GM12878 (cell line): ENCODE measurements around the gene BIRC6. TPM values are rescaled to one million over a fixed set of nuclear protein-coding genes. Genes with fewer than 3 reads are reported as not detected.

Experiments used
- ATAC-seq: fragments of 200-7000 bp; cut with Tn5 transposase; 3 replicates; pipeline ENCODE4 v1.9.1; 2020; ENCODE audit warnings: mild to moderate bottlenecking, moderate library complexity
- BruUV-seq: library from RNA; stranded (reverse); fragments of 400-500 nt; replicated peaks from 2 replicates; lab custom pipeline; 2021; lab: Mats Ljungman, UMichigan
- CTCF ChIA-PET: fragments of 300-600 bp; sonication (Branson Sonifier 250); formaldehyde crosslinking; extraction: SDS; loops from one replicate; lab custom pipeline; 2021; ENCODE audit warnings: inconsistent platforms; lab: Yijun Ruan, JAX
- POLR2A ChIA-PET: fragments of 350-600 bp; formaldehyde crosslinking; extraction: SDS; loops from one replicate; lab custom pipeline; 2021; ENCODE audit warnings: inconsistent platforms; lab: Charles Lee
- RAD21 ChIA-PET: fragments of 300-600 bp; sonication (Branson Sonifier 250); formaldehyde crosslinking; loops from one replicate; lab custom pipeline; 2023; ENCODE audit warnings: antibody characterized with exemption; ENCODE audit not compliant: unreplicated experiment; lab: Charles Lee
- SMC1A ChIA-PET: fragments of 300-600 bp; sonication (Branson Sonifier 250); formaldehyde crosslinking; loops from one replicate; lab custom pipeline; 2023; ENCODE audit not compliant: unreplicated experiment, uncharacterized antibody; lab: Charles Lee
- DNase-seq: peaks from one replicate; pipeline ENCODE4 v3.0.0-alpha.2; 2011; ENCODE audit warnings: low read depth, low spot score
- FAIRE-seq: peaks from 3 replicates; lab custom pipeline; 2011; peaks lifted over from hg19 to GRCh38; lab: Jason Lieb, UNC
- H2AFZ ChIP-seq: 2 replicates; pipeline ENCODE4 v1.6.0; 2011; ENCODE audit warnings: low read depth, low read length, control low read depth; ENCODE audit not compliant: control insufficient read depth
- H3K27ac ChIP-seq: 2 replicates; pipeline ENCODE4 v1.5.1; 2011; ENCODE audit warnings: control low read depth; ENCODE audit not compliant: control insufficient read depth, insufficient read depth
- H3K27me3 ChIP-seq, 2 experiments: replicated peaks in 1 of 2; 2 replicates each; pipeline versions ENCODE4 v1.6.0 to v1.6.1; 2011; ENCODE audit warnings: low read length in 1 of 2; ENCODE audit not compliant: control insufficient read depth in 2 of 2, insufficient read depth in 2 of 2
- H3K36me3 ChIP-seq, 2 experiments: 2 replicates each; pipeline ENCODE4 v1.5.1; 2011; ENCODE audit warnings: low read length in 1 of 2; ENCODE audit not compliant: control insufficient read depth in 2 of 2, insufficient read depth in 2 of 2
- H3K4me1 ChIP-seq: 2 replicates; pipeline ENCODE4 v1.6.1; 2011; ENCODE audit warnings: mild to moderate bottlenecking, low read length, moderate library complexity, mixed read lengths; ENCODE audit not compliant: control insufficient read depth, insufficient read depth
- H3K4me2 ChIP-seq: 2 replicates; pipeline ENCODE4 v1.6.0; 2011; ENCODE audit warnings: control low read depth; ENCODE audit not compliant: control insufficient read depth, insufficient read depth
- H3K4me3 ChIP-seq: fragments of 200-600 bp; sonication (generic); 2 replicates; pipeline ENCODE4 v1.5.1; 2016
- H3K79me2 ChIP-seq: 2 replicates; pipeline ENCODE4 v1.6.0; 2011; ENCODE audit warnings: low read length; ENCODE audit not compliant: control insufficient read depth, insufficient read depth
- H3K9ac ChIP-seq: 2 replicates; pipeline ENCODE4 v1.8.0; 2011; ENCODE audit warnings: low read length, control low read depth, mixed read lengths; ENCODE audit not compliant: control insufficient read depth, insufficient read depth
- H3K9me3 ChIP-seq: replicated peaks from 3 replicates; pipeline ENCODE4 v1.5.1; 2011; ENCODE audit warnings: mild to moderate bottlenecking, low read length; ENCODE audit not compliant: control insufficient read depth, insufficient read depth
- H4K20me1 ChIP-seq: 2 replicates; pipeline ENCODE4 v1.6.0; 2011; ENCODE audit not compliant: control insufficient read depth, insufficient read depth
- EED ChIP-seq: sonication (generic); IDR thresholded peaks from 2 replicates; pipeline ENCODE4 v1.6.1; 2016; ENCODE audit warnings: antibody characterized with exemption, low read depth
- HDGF ChIP-seq: fragments of 450-650 bp; IDR thresholded peaks from 2 replicates; pipeline ENCODE4 v1.6.1; 2016; ENCODE audit warnings: antibody characterized with exemption
- IKZF1 ChIP-seq: fragments of 450-650 bp; conservative IDR thresholded peaks from 2 replicates; pipeline ENCODE4 v1.6.1; 2017; ENCODE audit warnings: antibody characterized with exemption, mild to moderate bottlenecking
- KLF5 ChIP-seq: fragments of 450-650 bp; IDR thresholded peaks from 2 replicates; pipeline ENCODE4 v1.6.1; 2014; ENCODE audit warnings: mild to moderate bottlenecking; ENCODE audit not compliant: partially characterized antibody
- MEF2B ChIP-seq: fragments of 450-650 bp; IDR thresholded peaks from 2 replicates; pipeline ENCODE4 v1.6.1; 2018; ENCODE audit warnings: mild to moderate bottlenecking, moderate library complexity; ENCODE audit not compliant: partially characterized antibody, poor library complexity, severe bottlenecking
- MTA3 ChIP-seq: IDR thresholded peaks from 2 replicates; pipeline ENCODE4 v1.6.1; 2012; ENCODE audit warnings: low read length, inconsistent platforms, borderline replicate concordance
- NBN ChIP-seq: fragments of 450-650 bp; IDR thresholded peaks from 2 replicates; pipeline ENCODE4 v1.6.1; 2016
- NFYA ChIP-seq: IDR thresholded peaks from 2 replicates; pipeline ENCODE4 v1.6.1; 2011; ENCODE audit warnings: low read depth, mild to moderate bottlenecking, low read length, improper control_type of control experiment, borderline replicate concordance
- NFYB ChIP-seq: IDR thresholded peaks from 2 replicates; pipeline ENCODE4 v1.6.1; 2011; ENCODE audit warnings: low read depth, mild to moderate bottlenecking, low read length, improper control_type of control experiment, moderate library complexity; ENCODE audit not compliant: insufficient read depth
- POLR2AphosphoS2 ChIP-seq: IDR thresholded peaks from 2 replicates; pipeline ENCODE4 v1.6.1; 2011; ENCODE audit warnings: low read depth, mild to moderate bottlenecking, low read length, improper control_type of control experiment, moderate library complexity
- RAD21 ChIP-seq: IDR thresholded peaks from 2 replicates; pipeline ENCODE4 v1.6.1; 2011; ENCODE audit warnings: mild to moderate bottlenecking, low read depth, low read length, moderate library complexity; ENCODE audit not compliant: insufficient read depth
- RFX5 ChIP-seq: IDR thresholded peaks from 2 replicates; pipeline ENCODE4 v1.6.1; 2011; ENCODE audit warnings: low read depth, low read length, improper control_type of control experiment
- WGBS: methylation state at CpG from one replicate; pipeline ENCODE4 v1.1.6; 2016; ENCODE audit warnings: low lambda C conversion rate; ENCODE audit not compliant: insufficient replicate concordance, insufficient coverage; ENCODE audit errors: missing lambda C conversion rate; 5-methylcytosine and 5-hydroxymethylcytosine counted together
- in situ Hi-C: fragments of 300-500 bp; cut with MboI; formaldehyde crosslinking; loops from 9 replicates; pipeline ENCODE4 v1.14.3; 2018; ENCODE audit warnings: mixed read lengths
- intact Hi-C: fragments of 100-400 bp; cut with micrococcal nuclease; formaldehyde crosslinking; loops from one replicate; pipeline ENCODE4 v1.14.2; 2022; ENCODE audit not compliant: unreplicated experiment
- polyA plus RNA-seq, 11 experiments: library from polyadenylated mRNA; depleted of rRNA in 4 of 11; unstranded in 6 of 11; stranded (reverse) in 5 of 11; fragments of >200 nt; fragmentation: Nextera tagmentation in 4 of 11; fragmentation: Illumina TruSeq in 1 of 11; extraction: Ambion mirVana in 4 of 11; extraction: Trizol in 1 of 11; gene quantifications; 1 replicate in 1 of 11; 2 replicates in 10 of 11; pipeline versions ENCODE4 v1.2.1 to v1.2.3, GENCODE V29; 2011 to 2016; ENCODE audit warnings: inconsistent platforms in 2 of 11, missing spikeins in 2 of 11, low read depth in 1 of 11
- total RNA-seq, 4 experiments: library from RNA; depleted of rRNA in 3 of 4; stranded (reverse); fragments of >200 nt in 3 of 4; fragmentation: Illumina TruSeq in 1 of 4; extraction: Trizol in 1 of 4; gene quantifications; 2 replicates each; pipeline versions ENCODE4 v1.2.1 to v1.2.3, GENCODE V29; 2013 to 2021

Gene BIRC6
- total and polyA plus RNA-seq, 10 of the 15 experiments (the other 5 are each of a cell fraction or from before 2014, with no cell fraction given), result 18.8 to 118 (median 55.0) TPM

DNA sequence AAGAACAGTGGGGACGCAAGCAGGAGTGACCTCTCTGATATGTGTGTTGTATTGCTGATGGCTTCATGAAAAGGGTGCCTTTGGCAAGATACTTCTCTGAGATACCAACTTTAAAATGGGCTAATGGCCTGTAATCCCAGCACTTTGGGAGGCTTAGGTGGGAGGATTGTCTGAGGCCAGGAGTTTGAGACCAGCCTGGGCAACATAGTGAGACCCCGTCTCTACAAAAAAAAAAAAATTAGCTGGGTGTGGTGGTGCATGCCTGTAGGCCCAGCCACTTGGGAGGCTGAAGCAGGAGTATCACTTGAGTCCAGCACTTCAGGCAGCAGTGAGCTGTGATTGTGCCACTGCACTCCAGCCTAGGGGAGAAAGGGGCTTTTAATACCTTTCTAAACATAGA is 9.8 kb downstream of the BIRC6 start:
- no peaks in the 10 kb centered on the region for H3K36me3 ChIP-seq
- TF ChIP-seq KLF5 (no peak), NBN (no peak), RFX5 (no peak), RAD21 (no peak), EED (no peak), POLR2AphosphoS2 (no peak), NFYA (no peak), MTA3 (no peak), HDGF (no peak), MEF2B (no peak), IKZF1 (no peak), NFYB (no peak)
- H3K9me3 ChIP-seq, result no peaks in the 10 kb centered on the region; the same call in 2 of the 3 replicates
- DNase-seq, result no peak
- no TSS peak for BruUV-seq
- RAD21 ChIA-PET, result no interaction called here
- in situ Hi-C loops (no loop called here), intact Hi-C loops (loop anchor here (10.0 kb wide), 1 partner anchor 1128 kb away; no protein-coding TSS in a partner anchor)
- H3K4me3 ChIP-seq, result no peak overlapping the region
- H4K20me1 ChIP-seq, result no peaks in the 10 kb centered on the region; the same call in 1 of the 2 replicates
- no peak overlapping the region for H2AFZ ChIP-seq
- no peak overlapping the region for H3K9ac ChIP-seq
- H3K4me2 ChIP-seq, result no peak overlapping the region
- peaks cover 93% of the 10 kb centered on the region for H3K79me2 ChIP-seq
- WGBS, result 100% methylated on average over 2 of the region's 2 CpGs
- H3K4me1 ChIP-seq, result no peaks in the 10 kb centered on the region
- H3K27ac ChIP-seq, result no peak overlapping the region
- ATAC-seq, result no peak
- CTCF ChIA-PET, result interaction anchor here (1.1 kb wide), 1 partner anchor 12 kb away, joined by 3 read pairs; no protein-coding TSS in a partner anchor
- no peaks in the 10 kb centered on the region for H3K27me3 ChIP-seq
- no peak for FAIRE-seq
- POLR2A ChIA-PET, result no interaction called here
- SMC1A ChIA-PET, result no interaction called here
